RWPE1 (cell line): Measurements from ENCODE around the gene IL1B.

Source experiments
- CTCF ChIA-PET: fragments of 350-600 bp; sonication (Branson Sonifier 250); formaldehyde crosslinking; extraction: SDS; loops from one replicate; lab custom pipeline; 2021; lab: Yijun Ruan, JAX
- POLR2A ChIA-PET: fragments of 400-600 bp; formaldehyde crosslinking; extraction: SDS; loops from one replicate; lab custom pipeline; 2020; ENCODE audit warnings: antibody characterized with exemption; ENCODE audit not compliant: low non-redundant PET; lab: Yijun Ruan, JAX
- DNase-seq: peaks from one replicate; pipeline ENCODE4 v3.0.0; 2012; ENCODE audit warnings: low spot score
- H3K27ac ChIP-seq: fragments of 450-650 bp; 2 replicates; pipeline ENCODE4 v1.5.1; 2017
- TF ChIP-seq, protein P1 (sequence below): fragments of 450-650 bp; conservative IDR thresholded peaks from 2 replicates; pipeline ENCODE4 v1.5.1; 2017; ENCODE audit warnings: low read depth, mild to moderate bottlenecking

IL1B gene

DNA sequence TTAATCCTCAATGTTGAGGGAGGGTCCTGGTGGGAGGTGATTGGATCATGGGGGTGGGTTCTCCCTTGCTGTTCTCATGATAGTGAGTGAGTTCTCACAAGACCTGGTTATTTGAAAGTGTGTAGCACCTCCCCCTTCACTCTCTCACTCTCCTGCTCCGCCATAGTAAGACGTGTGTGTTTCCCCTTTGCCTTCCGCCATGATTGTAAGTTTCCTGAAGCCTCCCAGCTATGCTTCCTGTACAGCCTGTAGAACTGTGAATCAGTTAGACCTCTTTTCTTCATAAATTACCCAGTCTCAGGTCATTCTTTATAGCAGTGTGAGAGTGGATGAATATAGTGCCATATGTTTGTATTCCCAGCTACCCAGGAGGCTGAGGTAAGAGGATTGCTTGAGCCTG is 9.6 kb downstream of the IL1B start:
- no peak for DNase-seq
- H3K27ac ChIP-seq = no peak overlapping the region
- POLR2A ChIA-PET = no interaction called here
- TF ChIP-seq, protein P1, sequence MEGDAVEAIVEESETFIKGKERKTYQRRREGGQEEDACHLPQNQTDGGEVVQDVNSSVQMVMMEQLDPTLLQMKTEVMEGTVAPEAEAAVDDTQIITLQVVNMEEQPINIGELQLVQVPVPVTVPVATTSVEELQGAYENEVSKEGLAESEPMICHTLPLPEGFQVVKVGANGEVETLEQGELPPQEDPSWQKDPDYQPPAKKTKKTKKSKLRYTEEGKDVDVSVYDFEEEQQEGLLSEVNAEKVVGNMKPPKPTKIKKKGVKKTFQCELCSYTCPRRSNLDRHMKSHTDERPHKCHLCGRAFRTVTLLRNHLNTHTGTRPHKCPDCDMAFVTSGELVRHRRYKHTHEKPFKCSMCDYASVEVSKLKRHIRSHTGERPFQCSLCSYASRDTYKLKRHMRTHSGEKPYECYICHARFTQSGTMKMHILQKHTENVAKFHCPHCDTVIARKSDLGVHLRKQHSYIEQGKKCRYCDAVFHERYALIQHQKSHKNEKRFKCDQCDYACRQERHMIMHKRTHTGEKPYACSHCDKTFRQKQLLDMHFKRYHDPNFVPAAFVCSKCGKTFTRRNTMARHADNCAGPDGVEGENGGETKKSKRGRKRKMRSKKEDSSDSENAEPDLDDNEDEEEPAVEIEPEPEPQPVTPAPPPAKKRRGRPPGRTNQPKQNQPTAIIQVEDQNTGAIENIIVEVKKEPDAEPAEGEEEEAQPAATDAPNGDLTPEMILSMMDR = no peak
- CTCF ChIA-PET = no interaction called here

DNA sequence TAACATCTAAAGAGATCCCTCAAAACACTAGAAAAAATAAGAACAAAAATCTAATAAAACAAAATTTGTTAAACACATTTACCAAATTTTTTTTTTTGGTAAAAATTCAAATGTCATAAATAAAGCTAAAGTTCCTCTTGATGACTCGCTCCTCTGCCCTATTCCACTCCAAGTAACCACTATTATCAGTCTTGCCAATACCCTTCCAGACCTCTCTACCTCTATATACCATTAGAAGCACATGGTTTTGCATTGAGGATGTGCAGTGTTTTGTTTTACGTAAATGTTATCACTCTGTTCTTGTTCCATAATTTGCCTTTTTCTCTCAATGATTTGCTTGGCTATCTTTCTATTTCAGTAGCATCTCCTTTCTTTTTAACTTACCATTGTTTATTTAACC is 10.9 kb downstream of the IL1B start:
- no peak for DNase-seq
- no peak overlapping the region for H3K27ac ChIP-seq
- TF ChIP-seq, protein P1 = no peak
- CTCF ChIA-PET = interaction anchor here (0.6 kb wide), 1 partner anchor 10 kb away, joined by 3 read pairs; no protein-coding TSS in a partner anchor
- POLR2A ChIA-PET = no interaction called here

DNA sequence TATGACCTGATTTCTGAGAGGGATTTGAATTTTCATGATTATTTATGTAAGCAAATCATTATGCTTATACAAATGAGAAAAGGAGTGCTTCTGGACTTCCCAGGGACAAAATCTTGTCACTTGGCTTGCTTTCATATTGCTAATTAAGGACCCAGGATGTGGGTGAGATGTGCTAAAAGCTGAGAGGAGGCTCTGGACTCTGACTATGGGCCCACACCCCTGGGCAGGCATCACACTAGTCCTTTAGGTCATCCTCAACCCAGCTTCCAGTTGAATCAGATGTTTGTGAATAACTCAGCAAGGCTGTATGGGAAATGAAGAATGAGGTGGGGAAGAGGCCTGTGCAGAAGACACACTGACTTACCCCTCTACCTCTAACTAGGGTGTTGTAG is 11.9 kb downstream of the IL1B start:
- no peak for DNase-seq
- TF ChIP-seq, protein P1 = no peak
- POLR2A ChIA-PET = no interaction called here
- H3K27ac ChIP-seq = peak overlapping the region; percentile 68
- CTCF ChIA-PET = interaction anchor here (0.7 kb wide), 1 partner anchor 9 kb away, joined by 3 read pairs; no protein-coding TSS in a partner anchor

DNA sequence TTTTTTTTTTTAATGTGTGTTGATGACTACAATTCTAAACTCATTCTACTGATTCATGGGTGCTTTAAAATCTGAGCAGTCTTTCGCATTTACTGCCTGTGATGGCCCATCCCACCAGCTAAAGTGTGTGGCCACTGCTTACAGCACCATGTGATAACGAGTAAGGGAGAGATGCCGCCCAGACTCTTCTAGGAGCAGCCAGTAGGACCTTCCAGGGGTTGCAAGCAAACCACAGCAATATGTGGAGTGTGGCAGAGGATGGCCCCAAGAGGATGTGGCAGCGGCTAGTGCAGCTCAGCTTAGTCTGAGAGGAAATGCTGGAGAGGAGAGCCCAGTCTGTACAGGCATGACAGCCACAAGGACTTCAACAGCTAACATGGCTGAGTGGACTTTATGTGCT is 14.9 kb downstream of the IL1B start:
- DNase-seq = no peak
- ChIA-PET CTCF (interaction anchor here (0.6 kb wide), 1 partner anchor 138 kb away, joined by 3 read pairs; no protein-coding TSS in a partner anchor), POLR2A (no interaction called here)
- H3K27ac ChIP-seq = no peak overlapping the region
- TF ChIP-seq, protein P1 = no peak

DNA sequence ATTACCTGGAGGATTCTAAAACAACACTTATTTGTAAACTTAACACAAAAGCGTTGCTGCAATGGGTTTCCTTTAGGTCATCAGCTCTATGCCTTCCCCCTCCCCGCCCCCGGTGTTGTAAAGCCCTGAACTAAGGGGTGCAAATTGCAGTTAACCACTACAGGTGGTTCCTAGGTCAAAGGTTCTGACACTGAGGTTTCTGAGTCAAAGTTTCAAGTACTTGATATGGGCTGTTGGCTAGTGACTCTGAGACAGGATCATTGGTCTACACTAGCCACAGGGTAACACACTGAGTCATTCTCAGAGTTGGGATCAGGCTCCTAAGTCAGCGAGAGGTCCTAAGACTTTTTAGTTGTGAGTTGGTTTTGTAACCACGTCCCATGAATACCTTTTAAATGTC is 15.4 kb downstream of the IL1B start:
- no peak for DNase-seq
- TF ChIP-seq, protein P1 = no peak
- H3K27ac ChIP-seq = no peak overlapping the region
- ChIA-PET CTCF (no interaction called here), POLR2A (no interaction called here)

DNA sequence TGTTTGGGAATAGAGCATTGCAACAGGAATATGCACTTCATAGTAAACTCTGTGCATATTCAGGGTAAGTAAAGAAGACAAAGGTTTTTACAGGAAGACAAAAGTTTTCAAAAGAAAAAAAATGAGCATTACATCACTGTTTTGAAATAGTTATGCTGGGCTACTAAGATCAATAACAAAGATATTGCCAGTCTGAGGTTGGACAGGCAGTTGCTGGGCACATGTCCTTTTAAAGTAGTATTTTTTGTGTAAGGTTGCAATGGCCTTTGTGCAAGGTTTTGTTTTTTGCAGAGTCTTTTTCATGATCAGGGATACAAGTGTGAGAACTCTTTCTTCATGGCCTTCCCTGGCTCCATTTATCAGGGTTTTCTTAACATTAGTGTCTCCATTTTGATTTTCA is 16.2 kb downstream of the IL1B start:
- DNase-seq = no peak
- CTCF ChIA-PET = no interaction called here
- POLR2A ChIA-PET = no interaction called here
- TF ChIP-seq, protein P1 = no peak
- H3K27ac ChIP-seq = no peak overlapping the region

DNA sequence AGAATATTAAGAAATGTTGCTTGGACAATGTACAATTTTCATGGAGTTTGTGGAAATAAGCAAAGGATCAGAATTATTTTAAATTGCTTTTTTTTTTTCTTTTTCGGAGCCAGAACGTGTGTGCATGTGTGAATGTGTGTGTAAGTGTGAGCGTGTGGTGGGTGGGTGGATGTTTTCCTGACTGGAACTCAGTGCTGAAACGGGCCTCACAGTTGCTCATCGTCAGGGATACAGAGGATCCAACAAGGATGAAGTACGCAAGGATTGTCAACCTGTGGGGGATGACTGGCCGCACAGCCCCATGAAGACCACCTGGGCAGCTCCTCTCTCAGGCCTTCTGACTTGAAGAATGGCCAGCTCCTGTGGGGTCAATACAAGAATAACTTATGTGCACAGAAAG is 17.5 kb downstream of the IL1B start:
- POLR2A ChIA-PET = interaction anchor here (0.7 kb wide), 1 partner anchor 35 kb away, joined by 7 read pairs; the partner anchor contains the start of gene IL1A

More for the DNA sequence above, 17.5 kb downstream of the IL1B start:
- CTCF ChIA-PET = interaction anchor here (0.6 kb wide), 1 partner anchor 10 kb away, joined by 3 read pairs; no protein-coding TSS in a partner anchor
- TF ChIP-seq, protein P1 = no peak
- no peak for DNase-seq
- peak overlapping the region; percentile 30 for H3K27ac ChIP-seq
